ENCODE data around the gene GFI1B. TPM values are rescaled to one million over a fixed set of nuclear protein-coding genes. Genes with fewer than 3 reads are reported as not detected.

Gene GFI1B
- total RNA-seq, 1 donor from 2014 or later, result not detected

- DNase-seq (ENCODE audit: low read depth) (no peak), FAIRE-seq (no peak)
- TF ChIP-seq, protein P1, sequence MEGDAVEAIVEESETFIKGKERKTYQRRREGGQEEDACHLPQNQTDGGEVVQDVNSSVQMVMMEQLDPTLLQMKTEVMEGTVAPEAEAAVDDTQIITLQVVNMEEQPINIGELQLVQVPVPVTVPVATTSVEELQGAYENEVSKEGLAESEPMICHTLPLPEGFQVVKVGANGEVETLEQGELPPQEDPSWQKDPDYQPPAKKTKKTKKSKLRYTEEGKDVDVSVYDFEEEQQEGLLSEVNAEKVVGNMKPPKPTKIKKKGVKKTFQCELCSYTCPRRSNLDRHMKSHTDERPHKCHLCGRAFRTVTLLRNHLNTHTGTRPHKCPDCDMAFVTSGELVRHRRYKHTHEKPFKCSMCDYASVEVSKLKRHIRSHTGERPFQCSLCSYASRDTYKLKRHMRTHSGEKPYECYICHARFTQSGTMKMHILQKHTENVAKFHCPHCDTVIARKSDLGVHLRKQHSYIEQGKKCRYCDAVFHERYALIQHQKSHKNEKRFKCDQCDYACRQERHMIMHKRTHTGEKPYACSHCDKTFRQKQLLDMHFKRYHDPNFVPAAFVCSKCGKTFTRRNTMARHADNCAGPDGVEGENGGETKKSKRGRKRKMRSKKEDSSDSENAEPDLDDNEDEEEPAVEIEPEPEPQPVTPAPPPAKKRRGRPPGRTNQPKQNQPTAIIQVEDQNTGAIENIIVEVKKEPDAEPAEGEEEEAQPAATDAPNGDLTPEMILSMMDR (IDR thresholded peaks at IDR 0.05; ENCODE audit: insufficient read depth, low read length, severe bottlenecking), result no peak
- peaks cover 4% of the 10 kb centered on the region for H3K27me3 ChIP-seq (ENCODE audit: control insufficient read depth, insufficient read depth, low read length)
- H3K4me3 ChIP-seq (ENCODE audit: low read depth, low read length), result no peak overlapping the region
- H3K36me3 ChIP-seq (ENCODE audit: control insufficient read depth, insufficient read depth, low read length), result no peaks in the 10 kb centered on the region
Observed at GRCh38 chr9:132990781-132991180, 12.3 kb downstream of the GFI1B start.

DNA sequence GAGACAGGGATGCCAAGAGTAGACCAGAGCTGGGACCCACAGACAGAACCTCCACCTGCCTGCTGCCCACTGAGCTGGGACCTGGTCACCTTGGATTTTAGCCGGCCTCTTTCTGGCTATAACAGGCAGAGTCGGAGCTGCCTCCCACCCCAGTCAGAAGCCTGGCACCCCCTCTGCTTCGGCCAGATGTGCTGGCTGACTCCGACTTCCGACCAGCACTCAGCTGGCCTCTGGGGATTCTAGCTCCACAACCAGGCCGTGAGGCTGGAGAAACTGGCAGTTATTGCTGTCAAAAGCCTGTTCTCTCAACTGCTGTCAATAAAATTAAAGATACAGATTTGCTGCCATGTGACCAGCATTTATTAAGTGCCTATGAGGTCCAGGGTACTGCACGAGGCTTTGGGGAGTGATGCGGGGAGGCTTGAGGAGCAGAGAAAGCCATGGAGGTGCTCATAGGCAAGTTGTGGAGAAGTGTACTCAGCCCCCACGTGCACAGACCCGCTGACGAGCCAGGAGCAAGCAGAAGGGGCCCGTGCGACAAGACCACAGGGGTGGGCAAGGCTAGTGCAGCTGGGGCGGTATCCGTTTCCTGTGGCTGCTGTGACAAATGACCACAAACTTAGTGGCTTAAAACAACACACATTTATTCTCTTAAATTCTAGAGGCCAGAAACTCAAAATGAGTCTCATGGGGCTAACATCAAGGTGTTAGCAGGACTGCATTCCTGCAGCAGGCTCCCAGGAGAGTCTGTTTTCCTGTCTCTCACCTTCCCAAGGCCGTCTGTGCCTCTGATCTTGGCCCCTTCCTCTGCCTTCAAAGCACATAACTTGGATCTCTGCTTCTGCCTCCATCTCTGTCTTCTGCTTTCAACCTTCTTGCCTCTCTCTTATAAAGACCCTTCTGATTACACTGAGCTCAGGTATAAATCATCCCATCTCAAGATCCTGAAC is 13.1 kb downstream of the GFI1B start:
- TF ChIP-seq, protein P1 (IDR thresholded peaks at IDR 0.05; ENCODE audit: insufficient read depth, low read length, severe bottlenecking), result no peak
- no peak for FAIRE-seq
- DNase-seq (ENCODE audit: low read depth), result no peak
- no peaks in the 10 kb centered on the region for H3K36me3 ChIP-seq (ENCODE audit: control insufficient read depth, insufficient read depth, low read length)
- peaks cover 3% of the 10 kb centered on the region for H3K27me3 ChIP-seq (ENCODE audit: control insufficient read depth, insufficient read depth, low read length)
- H3K4me3 ChIP-seq (ENCODE audit: low read depth, low read length), result no peak overlapping the region

DNA sequence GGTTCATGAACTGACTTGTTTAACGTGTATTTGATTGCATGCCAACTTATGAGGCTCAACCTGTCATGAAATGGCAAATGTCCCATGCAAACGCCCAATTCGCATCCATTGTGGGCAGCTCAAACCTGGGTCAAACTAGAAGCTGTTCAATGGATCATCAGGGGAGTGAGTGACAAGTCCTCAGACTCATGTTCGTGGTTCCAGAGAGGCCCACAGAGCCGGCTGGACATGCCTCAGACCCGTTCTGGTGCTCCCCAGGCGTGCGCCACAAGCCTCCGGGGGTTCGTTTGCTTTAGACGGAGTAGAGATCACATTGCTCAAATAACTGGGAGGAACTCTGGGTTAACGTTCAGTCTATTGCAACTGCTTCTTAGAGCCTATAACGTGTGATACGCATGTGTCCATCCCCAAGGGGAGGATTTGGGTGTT is 15.0 kb downstream of the GFI1B start:
- TF ChIP-seq, protein P1 (IDR thresholded peaks at IDR 0.05; ENCODE audit: insufficient read depth, low read length, severe bottlenecking), result no peak
- Histone ChIP-seq H3K4me3 (ENCODE audit: low read depth, low read length) (no peak overlapping the region), H3K27me3 (ENCODE audit: control insufficient read depth, insufficient read depth, low read length) (peaks cover 3% of the 10 kb centered on the region), H3K36me3 (ENCODE audit: control insufficient read depth, insufficient read depth, low read length) (no peaks in the 10 kb centered on the region)
- FAIRE-seq (no peak), DNase-seq (ENCODE audit: low read depth) (peak; percentile 76)

GRCh38 chr9:132994410-132995120 is 16.1 kb downstream of the GFI1B start:
- TF ChIP-seq, protein P1 (IDR thresholded peaks at IDR 0.05; ENCODE audit: insufficient read depth, low read length, severe bottlenecking), result no peak
- no peak overlapping the region for H3K4me3 ChIP-seq (ENCODE audit: low read depth, low read length)
- DNase-seq (ENCODE audit: low read depth), result peak; percentile 92
- H3K36me3 ChIP-seq (ENCODE audit: control insufficient read depth, insufficient read depth, low read length), result no peaks in the 10 kb centered on the region
- no peak for FAIRE-seq
- H3K27me3 ChIP-seq (ENCODE audit: control insufficient read depth, insufficient read depth, low read length), result peaks cover 4% of the 10 kb centered on the region

DNA sequence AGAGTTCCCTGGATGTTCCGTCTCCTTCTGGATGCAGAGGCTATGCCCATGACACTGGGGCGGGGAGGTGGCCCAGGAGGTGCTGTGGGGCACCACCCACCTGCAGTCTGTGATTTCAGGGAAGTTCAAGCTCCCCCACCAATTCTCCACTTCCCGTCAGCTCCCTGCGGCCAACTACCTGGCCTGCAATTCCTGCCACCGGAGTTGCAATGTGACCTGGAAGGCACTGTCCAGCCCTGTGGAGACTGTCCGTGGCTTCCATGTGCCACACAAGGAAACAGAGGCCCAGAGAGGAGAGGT is 16.6 kb downstream of the GFI1B start:
- DNase-seq (ENCODE audit: low read depth) (no peak), FAIRE-seq (no peak)
- H3K27me3 ChIP-seq (ENCODE audit: control insufficient read depth, insufficient read depth, low read length), result peaks cover 9% of the 10 kb centered on the region
- H3K4me3 ChIP-seq (ENCODE audit: low read depth, low read length), result no peak overlapping the region
- TF ChIP-seq, protein P1 (IDR thresholded peaks at IDR 0.05; ENCODE audit: insufficient read depth, low read length, severe bottlenecking), result no peak
- no peaks in the 10 kb centered on the region for H3K36me3 ChIP-seq (ENCODE audit: control insufficient read depth, insufficient read depth, low read length)
